Activated T-helper 2 cell treated with anti-CD3 and anti-CD28 coated beads, Interferon-gamma antibody, Interleukin-2, Interleukin-4, amounts not matched to agents 10 μg/mL and 5 μg/mL and 100 μg/mL, durations not matched to agents 14 hours and 24 hours and 36 hours (primary cell): Measurements from ENCODE around the gene ZSCAN29. TPM values are rescaled to one million over a fixed set of nuclear protein-coding genes. Genes with fewer than 3 reads are reported as not detected.

ENCODE experiments used
- DNase-seq: peaks from one replicate; pipeline ENCODE4 v3.0.0; 2021; ENCODE audit warnings: low spot score
- H3K27ac Mint-ChIP-seq: one replicate; pipeline ENCODE4 v1.8.0; 2021; ENCODE audit warnings: mixed read lengths
- H3K27me3 Mint-ChIP-seq: one replicate; pipeline ENCODE4 v1.8.0; 2021; ENCODE audit warnings: low read depth, mixed read lengths
- H3K36me3 Mint-ChIP-seq: one replicate; pipeline ENCODE4 v1.8.0; 2021; ENCODE audit warnings: low read depth, mixed read lengths
- H3K4me1 Mint-ChIP-seq: one replicate; pipeline ENCODE4 v1.8.0; 2021; ENCODE audit warnings: low read depth, mixed read lengths
- H3K4me3 Mint-ChIP-seq: one replicate; pipeline ENCODE4 v1.8.0; 2021; ENCODE audit warnings: low read depth, mild to moderate bottlenecking, moderate library complexity, mixed read lengths
- H3K9me3 Mint-ChIP-seq: one replicate; pipeline ENCODE4 v1.8.0; 2021; ENCODE audit warnings: mixed read lengths
- intact Hi-C: fragments of 100-400 bp; cut with micrococcal nuclease; formaldehyde crosslinking; loops from one replicate; pipeline ENCODE4 v1.15.1; 2023
- total RNA-seq: library from RNA; stranded (reverse); gene quantifications from 2 replicates; pipeline ENCODE4 v1.2.3, GENCODE V29; 2022

ZSCAN29 gene
- total RNA-seq, 1 donor from 2014 or later, result 31.4 TPM

DNA sequence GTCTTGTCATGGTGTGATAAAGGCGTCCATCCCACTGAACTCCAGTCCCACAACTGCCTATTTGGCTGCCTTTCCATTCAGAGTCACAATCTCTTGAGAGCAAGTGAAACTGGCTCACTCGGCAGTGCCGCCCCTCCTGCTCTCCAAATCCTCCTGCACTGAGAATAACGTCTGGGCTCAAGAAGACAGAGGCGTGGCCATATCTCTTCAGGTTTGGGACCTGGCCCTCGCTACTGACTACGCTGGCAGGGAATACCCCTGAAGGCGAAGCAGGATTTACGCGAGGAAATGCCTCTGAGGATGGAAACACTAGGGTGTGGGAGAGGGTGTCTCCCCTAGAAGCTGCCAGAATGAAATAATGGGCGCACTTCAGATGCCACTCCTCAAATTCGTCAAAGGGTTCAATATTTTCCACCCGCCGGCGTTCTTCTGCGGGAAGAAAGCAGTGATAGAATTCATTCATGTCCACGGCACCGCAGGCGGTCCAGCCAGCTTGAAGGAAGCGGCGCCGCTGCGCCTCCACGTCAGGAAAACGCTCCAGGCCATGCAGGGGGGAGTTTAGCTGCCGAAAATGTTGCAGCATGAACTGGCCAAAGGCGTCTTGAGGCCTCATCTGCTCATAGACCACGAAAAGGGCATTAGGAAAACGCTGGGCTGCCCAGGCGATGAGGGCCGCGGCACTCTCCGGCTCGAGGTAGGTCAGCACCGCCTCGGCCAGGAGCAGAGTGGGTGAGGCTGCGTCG lies 41.5 kb downstream of the ZSCAN29 start:
- H3K4me3 Mint-ChIP-seq, result peak overlapping the region; percentile 91
- peaks cover 36% of the 10 kb centered on the region for H3K4me1 Mint-ChIP-seq
- peak overlapping the region; percentile 97 for H3K27ac Mint-ChIP-seq
- H3K9me3 Mint-ChIP-seq, result no peaks in the 10 kb centered on the region
- no peaks in the 10 kb centered on the region for H3K27me3 Mint-ChIP-seq
- H3K36me3 Mint-ChIP-seq, result peaks cover 51% of the 10 kb centered on the region
- DNase-seq, result no peak
- intact Hi-C loops, result no loop called here

DNA sequence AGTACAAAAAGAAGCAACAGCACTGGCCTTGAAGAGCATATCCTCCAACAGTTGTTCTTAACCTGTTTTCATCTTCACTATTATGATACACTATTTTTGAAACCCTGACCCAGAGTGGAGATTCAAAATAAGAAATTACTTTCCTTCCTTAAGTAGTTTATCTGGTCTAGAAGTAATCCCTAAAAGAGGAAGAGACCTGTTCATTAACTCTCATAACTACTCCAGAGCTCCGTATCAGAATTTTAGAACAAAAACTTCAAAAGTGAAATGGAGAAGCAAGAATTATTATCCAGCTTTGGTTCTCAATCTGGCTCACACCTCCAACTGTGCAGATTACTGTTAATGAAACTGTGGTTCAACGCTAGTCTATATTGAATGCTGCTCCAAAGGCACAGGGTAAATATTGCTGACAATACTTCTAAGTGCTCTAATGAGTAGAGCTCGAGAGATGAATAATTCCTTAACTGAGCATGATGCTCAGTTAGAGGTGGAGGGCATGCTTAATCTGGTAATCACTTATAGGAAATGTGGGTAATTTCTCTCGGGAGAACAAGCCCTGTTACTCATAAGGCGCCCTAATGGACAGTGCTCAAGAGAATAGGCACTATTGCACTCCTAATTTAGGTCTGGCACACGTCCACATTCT lies 45.7 kb downstream of the ZSCAN29 start:
- intact Hi-C loops, result no loop called here

DNA sequence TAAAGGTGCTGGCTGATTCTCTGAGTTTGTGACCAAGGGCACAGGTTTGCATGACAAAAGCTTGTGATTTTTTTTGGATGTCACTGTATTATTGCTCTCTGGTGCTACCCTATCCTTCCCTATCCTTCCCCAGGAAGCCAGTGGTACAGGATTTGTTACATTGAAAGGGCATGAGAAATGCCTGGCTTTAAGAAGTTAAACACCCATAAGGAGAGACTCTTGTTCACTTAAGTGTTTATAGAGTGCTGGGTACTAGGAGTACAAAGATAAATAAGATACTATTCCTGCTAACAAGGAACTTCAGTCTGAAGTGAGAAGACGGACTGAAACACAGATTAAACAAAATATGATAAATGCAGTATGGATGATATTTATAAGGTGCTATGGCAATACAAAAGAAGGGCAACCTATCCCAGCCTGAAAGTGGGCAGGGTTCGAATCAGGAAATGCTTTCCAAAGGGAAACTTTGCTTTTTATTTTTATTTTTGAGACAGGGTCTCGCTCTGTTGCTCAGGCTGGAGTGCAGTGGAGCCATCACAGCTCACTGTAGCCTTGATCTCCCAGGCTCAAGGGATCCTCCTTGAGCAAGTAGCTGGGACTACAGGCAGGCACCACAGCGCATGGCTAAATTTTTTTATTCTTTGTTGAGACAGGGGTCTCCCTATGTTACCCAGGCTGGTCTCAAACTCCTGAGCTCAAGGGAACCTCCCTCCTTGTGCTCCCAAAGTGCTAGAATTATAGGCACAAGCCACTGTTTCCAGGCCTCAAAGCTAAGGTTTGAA lies 51.7 kb downstream of the ZSCAN29 start:
- Mint-ChIP-seq H3K27ac (no peak overlapping the region), H3K27me3 (peaks cover 18% of the 10 kb centered on the region), H3K36me3 (no peaks in the 10 kb centered on the region), H3K4me3 (no peak overlapping the region), H3K4me1 (no peaks in the 10 kb centered on the region), H3K9me3 (no peaks in the 10 kb centered on the region)
- no peak for DNase-seq
- intact Hi-C loops, result no loop called here

More for the DNA sequence above, 45.7 kb downstream of the ZSCAN29 start:
- Mint-ChIP-seq H3K27me3 (peaks cover 15% of the 10 kb centered on the region), H3K9me3 (no peaks in the 10 kb centered on the region), H3K36me3 (peaks cover 28% of the 10 kb centered on the region), H3K4me3 (no peak overlapping the region), H3K27ac (no peak overlapping the region), H3K4me1 (peaks cover 17% of the 10 kb centered on the region)
- DNase-seq, result no peak

DNA sequence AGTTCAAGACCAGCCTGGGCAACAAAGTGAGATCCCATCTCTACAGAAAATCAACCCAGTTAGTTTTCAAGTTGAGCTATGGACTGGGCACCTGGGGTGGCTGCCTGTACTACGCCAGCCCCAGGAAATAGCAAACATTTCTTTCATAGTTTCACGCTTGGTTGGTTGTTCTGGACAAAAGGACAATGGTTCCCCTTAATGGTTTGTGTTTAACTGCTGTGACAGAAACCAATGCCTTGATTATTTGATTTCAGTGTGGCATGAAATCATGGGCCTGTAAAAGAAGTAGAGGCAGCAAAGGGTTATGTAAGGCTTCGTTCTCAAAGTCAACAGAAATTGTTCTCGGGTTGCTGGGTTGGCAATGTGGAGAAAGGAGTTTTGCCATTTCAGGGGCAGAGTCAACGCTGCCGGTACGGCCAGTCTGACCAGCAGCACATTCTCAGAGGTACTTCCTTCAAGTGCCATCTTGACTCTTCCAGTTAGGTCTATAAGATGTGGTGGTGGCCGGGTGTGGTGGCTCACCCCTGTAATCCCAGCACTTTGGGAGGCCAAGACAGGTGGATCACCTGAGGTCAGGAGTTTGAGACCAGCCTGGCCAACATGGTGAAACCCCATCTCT lies 53.2 kb downstream of the ZSCAN29 start:
- no peak for DNase-seq
- Mint-ChIP-seq H3K4me3 (no peak overlapping the region), H3K36me3 (no peaks in the 10 kb centered on the region), H3K9me3 (no peaks in the 10 kb centered on the region), H3K27me3 (peaks cover 16% of the 10 kb centered on the region), H3K4me1 (no peaks in the 10 kb centered on the region), H3K27ac (no peak overlapping the region)
- intact Hi-C loops, result no loop called here

DNA sequence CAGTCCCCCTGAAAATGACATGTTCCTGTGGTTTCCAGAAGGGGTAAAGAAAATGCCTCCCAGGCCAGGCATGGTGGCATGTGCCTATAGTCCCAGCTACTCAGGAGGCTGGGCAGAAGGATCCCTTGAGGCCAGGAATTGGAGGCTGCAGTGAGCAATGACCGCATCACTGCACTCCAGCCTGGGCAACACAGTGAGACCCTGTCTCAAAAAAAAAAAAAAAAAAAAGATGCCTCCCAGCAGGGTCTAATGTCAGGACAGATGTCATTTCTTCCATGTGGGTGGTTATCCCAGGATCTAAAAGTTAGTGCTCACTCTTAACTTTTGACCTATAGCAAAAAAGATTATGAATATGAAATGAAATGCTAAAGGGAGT lies 53.9 kb downstream of the ZSCAN29 start:
- no peak for DNase-seq
- Mint-ChIP-seq H3K4me1 (no peaks in the 10 kb centered on the region), H3K9me3 (no peaks in the 10 kb centered on the region), H3K27me3 (peaks cover 16% of the 10 kb centered on the region), H3K27ac (no peak overlapping the region), H3K36me3 (no peaks in the 10 kb centered on the region), H3K4me3 (no peak overlapping the region)
- intact Hi-C loops, result no loop called here

DNA sequence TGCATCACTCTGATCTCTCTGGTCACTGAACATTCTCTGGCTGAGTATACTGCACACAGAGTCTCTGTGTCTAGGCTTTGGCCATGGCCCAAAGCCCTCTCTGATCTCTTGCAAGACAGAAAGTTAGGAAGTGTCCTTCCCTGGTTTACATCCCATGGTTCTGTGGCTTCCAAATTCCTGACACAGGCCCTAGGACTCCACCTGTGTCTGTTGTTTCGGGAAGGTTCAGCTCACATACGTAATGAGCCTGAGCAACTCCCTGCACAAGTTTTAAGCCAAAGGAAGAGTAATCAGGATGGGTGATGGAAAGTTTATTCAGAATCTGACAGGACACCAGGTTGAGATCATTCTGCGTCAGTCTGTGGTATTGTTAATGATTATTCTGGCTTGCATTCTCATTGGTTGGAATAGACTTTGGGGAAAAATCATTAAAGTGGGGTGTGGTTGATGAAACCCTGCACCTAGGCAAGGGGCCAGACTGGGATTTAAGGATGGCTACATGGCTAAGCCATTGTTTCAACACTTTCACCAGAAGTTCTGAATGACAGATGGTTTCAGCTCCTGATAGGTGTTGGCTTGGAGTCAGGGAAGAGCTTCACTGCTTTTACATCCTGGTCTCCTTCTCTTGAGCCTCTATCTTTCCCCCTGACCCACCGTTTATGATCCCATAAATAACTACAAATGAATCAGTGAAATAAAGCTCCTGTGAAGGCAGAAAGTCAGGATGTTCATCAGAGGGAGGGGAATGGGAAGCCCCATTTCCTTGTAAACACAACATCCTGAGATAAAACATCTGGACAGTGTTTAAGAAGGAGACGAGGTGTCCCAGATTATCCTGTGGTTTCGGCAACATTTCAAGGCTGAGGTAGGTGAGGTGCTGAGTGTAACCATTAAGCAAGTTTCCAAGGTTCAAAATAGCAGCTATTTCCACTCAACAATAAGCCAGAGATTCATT lies 54.5 kb downstream of the ZSCAN29 start:
- Mint-ChIP-seq H3K27ac (no peak overlapping the region), H3K4me3 (no peak overlapping the region), H3K4me1 (peaks cover 3% of the 10 kb centered on the region)

DNA sequence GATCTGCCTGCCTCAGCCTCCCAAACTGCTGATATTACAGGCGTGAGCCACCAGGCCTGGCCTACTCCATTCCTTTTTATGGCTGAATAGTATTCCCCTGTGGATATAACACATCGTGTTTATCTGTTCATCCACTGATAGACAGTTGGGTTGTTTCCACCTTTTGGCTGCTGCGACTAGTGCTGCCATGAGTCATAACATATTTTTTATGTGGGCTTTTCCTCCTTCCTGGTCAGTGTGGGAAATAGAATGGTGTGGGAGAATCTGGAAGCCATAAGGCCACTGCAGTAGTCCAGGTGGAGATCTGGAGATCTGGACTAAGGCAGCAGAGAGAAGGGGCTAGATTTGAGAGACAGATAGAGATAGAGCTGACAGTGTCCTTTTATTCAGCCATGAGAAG lies 56.7 kb downstream of the ZSCAN29 start:
- H3K27ac Mint-ChIP-seq, result no peak overlapping the region

More for the DNA sequence above, 54.5 kb downstream of the ZSCAN29 start:
- DNase-seq, result no peak
- H3K27me3 Mint-ChIP-seq, result peaks cover 16% of the 10 kb centered on the region
- no peaks in the 10 kb centered on the region for H3K36me3 Mint-ChIP-seq
- intact Hi-C loops, result no loop called here
- H3K9me3 Mint-ChIP-seq, result no peaks in the 10 kb centered on the region

DNA sequence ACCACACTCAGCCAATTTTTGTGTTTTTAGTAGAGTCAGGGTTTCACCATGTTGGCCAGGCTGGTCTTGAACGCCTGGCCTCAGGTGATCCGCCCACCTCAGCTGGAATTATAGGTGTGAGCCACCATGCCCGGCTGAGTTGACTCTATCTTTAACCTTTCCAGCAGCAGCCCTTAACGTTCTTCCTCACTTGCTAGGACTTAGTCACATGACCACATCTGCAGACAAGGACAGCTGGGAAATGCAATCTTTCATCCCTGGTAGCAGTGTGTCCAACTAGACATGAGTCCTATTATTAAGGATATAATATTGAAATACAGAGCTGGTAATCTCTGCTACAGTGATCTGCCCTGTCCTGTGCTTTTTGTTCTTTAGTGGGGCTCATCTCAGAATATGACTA lies 58.5 kb downstream of the ZSCAN29 start:
- H3K27ac Mint-ChIP-seq, result no peak overlapping the region
- peaks cover 28% of the 10 kb centered on the region for H3K27me3 Mint-ChIP-seq
- H3K4me1 Mint-ChIP-seq, result peaks cover 7% of the 10 kb centered on the region
- intact Hi-C loops, result no loop called here
- no peak overlapping the region for H3K4me3 Mint-ChIP-seq
- H3K9me3 Mint-ChIP-seq, result no peaks in the 10 kb centered on the region
- no peak for DNase-seq
- no peaks in the 10 kb centered on the region for H3K36me3 Mint-ChIP-seq

More for the DNA sequence above, 56.7 kb downstream of the ZSCAN29 start:
- Mint-ChIP-seq H3K27me3 (peaks cover 18% of the 10 kb centered on the region), H3K9me3 (no peaks in the 10 kb centered on the region), H3K4me3 (no peak overlapping the region), H3K36me3 (no peaks in the 10 kb centered on the region), H3K4me1 (peaks cover 3% of the 10 kb centered on the region)
- no peak for DNase-seq
- intact Hi-C loops, result no loop called here

Other genes with a start within 250 kb of the ZSCAN29 start
- gene TMEM62, start 237.5 kb downstream of the ZSCAN29 start, total RNA-seq, result 16.1 and 19.7 TPM in 2 replicates
- 62.9 and 68.1 TPM in 2 replicates for gene CCNDBP1, start 185.6 kb downstream of the ZSCAN29 start, total RNA-seq
- not detected in 2 replicates for gene EPB42, start 150.0 kb downstream of the ZSCAN29 start, total RNA-seq
- 0.09 and 0.21 TPM in 2 replicates for gene TGM5, start 104.1 kb downstream of the ZSCAN29 start, total RNA-seq
- gene TGM7, start 68.8 kb downstream of the ZSCAN29 start, total RNA-seq, result not detected in 2 replicates
- 15.7 and 16.8 TPM in 2 replicates for gene LCMT2, start 40.5 kb downstream of the ZSCAN29 start, total RNA-seq
- gene TUBGCP4, start 58 bp upstream of the ZSCAN29 start, total RNA-seq, result 40.9 and 48.2 TPM in 2 replicates
- 43.8 and 46.6 TPM in 2 replicates for gene TP53BP1, start 122.1 kb upstream of the ZSCAN29 start, total RNA-seq
- gene MAP1A, start 146.6 kb upstream of the ZSCAN29 start, total RNA-seq, result 1.9 TPM in 2 replicates
- gene PPIP5K1, start 219.2 kb upstream of the ZSCAN29 start, total RNA-seq, result 62.4 and 71.6 TPM in 2 replicates
- 0.32 and 0.53 TPM in 2 replicates for gene CKMT1B, start 223.0 kb upstream of the ZSCAN29 start, total RNA-seq
- gene STRC, start 247.8 kb upstream of the ZSCAN29 start, total RNA-seq, result 0.30 and 0.55 TPM in 2 replicates